GM23338 (cell line): ENCODE measurements around the gene CAT.

Experiments used
- CREB1 ChIP-seq: fragments of 250-450 bp; sonication (Bioruptor Pico); IDR thresholded peaks from 2 replicates; pipeline ENCODE4 v1.5.0; 2020; ENCODE audit warnings: low read depth, mild to moderate bottlenecking, moderate library complexity
- CTCF ChIP-seq, 2 experiments: fragments of 200-600 bp in 1 of 2; sonication (generic) in 1 of 2; conservative IDR thresholded peaks; 2 replicates each; pipeline versions ENCODE4 v1.5.1 to v1.6.1; 2016 to 2017; ENCODE audit warnings: antibody characterized with exemption in 2 of 2, low read depth in 2 of 2, mild to moderate bottlenecking in 2 of 2, moderate library complexity in 1 of 2
- ETS1 ChIP-seq: IDR thresholded peaks from 2 replicates; pipeline ENCODE4 v1.6.1; 2016; ENCODE audit warnings: antibody characterized with exemption
- EZH2 ChIP-seq: fragments of 200-600 bp; sonication (generic); IDR thresholded peaks from one replicate; pipeline ENCODE4 v1.8.0; 2017; ENCODE audit warnings: antibody characterized with exemption, mild to moderate bottlenecking, low read depth; ENCODE audit not compliant: unreplicated experiment
- EZH2phosphoT487 ChIP-seq: fragments of 200-600 bp; sonication (generic); IDR thresholded peaks from one replicate; pipeline ENCODE4 v1.8.1; 2018; ENCODE audit warnings: antibody characterized with exemption; ENCODE audit not compliant: unreplicated experiment
- JUNB ChIP-seq: IDR thresholded peaks from one replicate; pipeline ENCODE4 v1.6.1; 2016; ENCODE audit warnings: antibody characterized with exemption; ENCODE audit not compliant: unreplicated experiment
- NANOG ChIP-seq: IDR thresholded peaks from 2 replicates; pipeline ENCODE4 v1.6.1; 2016; ENCODE audit warnings: antibody characterized with exemption, borderline replicate concordance
- POLR2AphosphoS5 ChIP-seq: IDR thresholded peaks from 2 replicates; pipeline ENCODE4 v1.6.1; 2016; ENCODE audit warnings: antibody characterized with exemption, low read depth
- REST ChIP-seq: IDR thresholded peaks from one replicate; pipeline ENCODE4 v1.6.1; 2018; ENCODE audit warnings: antibody characterized with exemption; ENCODE audit not compliant: unreplicated experiment
- STAT1 ChIP-seq: IDR thresholded peaks from one replicate; pipeline ENCODE4 v1.6.1; 2016; ENCODE audit warnings: antibody characterized with exemption; ENCODE audit not compliant: unreplicated experiment
- ZNF331 ChIP-seq: fragments of 250-450 bp; sonication (Bioruptor Pico); IDR thresholded peaks from 2 replicates; pipeline ENCODE4 v1.5.0; 2020; ENCODE audit warnings: low read depth, mild to moderate bottlenecking, moderate library complexity
- ZNF462 ChIP-seq: fragments of 250-450 bp; sonication (Bioruptor Pico); IDR thresholded peaks from 2 replicates; pipeline ENCODE4 v1.5.0; 2020; ENCODE audit warnings: mild to moderate bottlenecking, moderate library complexity

- TF ChIP-seq REST (no peak), CTCF (conservative IDR thresholded peaks at IDR 0.05; ENCODE audit: low read depth in 2 of 2) (no peak), EZH2 (no peak), POLR2AphosphoS5 (no peak), CREB1 (CRISPR knock-in tag) (no peak), STAT1 (no peak), EZH2phosphoT487 (no peak), ZNF331 (no peak), NANOG (no peak), ETS1 (no peak), JUNB (no peak), ZNF462 (no peak)
Observed at GRCh38 chr11:34510673-34511072, 71.9 kb downstream of the CAT start.
